T-cell (primary cell): ENCODE results near the gene FAM216B. TPM values are rescaled to one million over a fixed set of nuclear protein-coding genes. Genes with fewer than 3 reads are reported as not detected.

ENCODE experiments used
- ATAC-seq, 4 experiments: fragments of 200-7000 bp in 3 of 4; fragments of 150-1000 bp in 1 of 4; cut with Tn5 transposase; replicated peaks in 1 of 4; 1 replicate in 3 of 4; 2 replicates in 1 of 4; pipeline ENCODE4 v1.10.0; 2021; ENCODE audit warnings: moderate library complexity in 3 of 4, mild to moderate bottlenecking in 2 of 4, moderate number of reproducible peaks in 1 of 4
- CTCF ChIA-PET, 2 donors: fragments of 300-600 bp; sonication (Branson Sonifier 250); formaldehyde crosslinking; loops; one replicate each; lab custom pipeline; 2022; ENCODE audit warnings: antibody characterized with exemption in 2 of 2; lab: Charles Lee
- POLR2A ChIA-PET, 2 donors: fragments of 300-600 bp; sonication (Branson Sonifier 250); formaldehyde crosslinking; loops; one replicate each; lab custom pipeline; 2022; ENCODE audit warnings: antibody characterized with exemption in 2 of 2; lab: Charles Lee
- DNase-seq, 35 experiments: peaks; one replicate each; pipeline versions ENCODE4 v3.0.0 to v3.0.0-alpha.2; 2013 to 2023
- H3K27ac ChIP-seq: one replicate; pipeline ENCODE4 v1.5.1; 2013; ENCODE audit warnings: low read length
- H3K27me3 ChIP-seq, 2 experiments: replicated peaks in 1 of 2; 1 replicate in 1 of 2; 2 replicates in 1 of 2; pipeline versions ENCODE4 v1.6.1 to v1.7.0; 2013; ENCODE audit warnings: low read length in 1 of 2, mixed read lengths in 1 of 2; ENCODE audit not compliant: control insufficient read depth in 2 of 2, insufficient read depth in 2 of 2; ENCODE audit errors: extremely low read depth in 1 of 2
- H3K36me3 ChIP-seq, 2 donors: 1 replicate in 1 of 2; 2 replicates in 1 of 2; pipeline versions ENCODE4 v1.6.1 to v1.7.0; 2013; ENCODE audit warnings: low read length in 1 of 2; ENCODE audit not compliant: control insufficient read depth in 2 of 2, insufficient read depth in 1 of 2; ENCODE audit errors: extremely low read depth in 1 of 2
- H3K4me1 ChIP-seq, 2 experiments: 1 replicate in 1 of 2; 2 replicates in 1 of 2; pipeline versions ENCODE4 v1.6.1 to v1.7.0; 2013; ENCODE audit warnings: low read length in 2 of 2, mixed read lengths in 1 of 2; ENCODE audit not compliant: insufficient read depth in 2 of 2, control insufficient read depth in 1 of 2; ENCODE audit errors: extremely low read depth in 1 of 2
- H3K4me3 ChIP-seq, 2 donors: 1 replicate in 1 of 2; 2 replicates in 1 of 2; pipeline versions ENCODE4 v1.5.1 to v1.7.0; 2013; ENCODE audit warnings: mild to moderate bottlenecking in 2 of 2, low read length in 1 of 2, moderate library complexity in 1 of 2; ENCODE audit not compliant: control insufficient read depth in 1 of 2; ENCODE audit errors: extremely low read depth in 1 of 2
- H3K9me3 ChIP-seq: 2 replicates; pipeline ENCODE4 v1.7.0; 2013
- H3K27ac Mint-ChIP-seq, 2 donors: one replicate each; pipeline ENCODE4 v1.8.0; 2020 to 2021; ENCODE audit warnings: mild to moderate bottlenecking in 2 of 2, mixed read lengths in 2 of 2
- H3K27me3 Mint-ChIP-seq, 2 donors: one replicate each; pipeline ENCODE4 v1.8.0; 2021 to 2022; ENCODE audit warnings: mixed read lengths in 2 of 2
- H3K36me3 Mint-ChIP-seq: one replicate; pipeline ENCODE4 v1.8.0; 2021; ENCODE audit warnings: mixed read lengths
- H3K4me1 Mint-ChIP-seq, 3 donors: one replicate each; pipeline ENCODE4 v1.8.0; 2020 to 2022; ENCODE audit warnings: mixed read lengths in 3 of 3, mild to moderate bottlenecking in 1 of 3
- H3K4me3 Mint-ChIP-seq, 3 donors: one replicate each; pipeline ENCODE4 v1.8.0; 2020 to 2022; ENCODE audit warnings: mild to moderate bottlenecking in 3 of 3, mixed read lengths in 3 of 3, moderate library complexity in 3 of 3
- H3K9me3 Mint-ChIP-seq, 3 donors: one replicate each; pipeline ENCODE4 v1.8.0; 2020 to 2022; ENCODE audit warnings: mixed read lengths in 3 of 3
- WGBS: methylation state at CpG from one replicate; pipeline ENCODE4 v1.1.5; 2013; ENCODE audit warnings: missing lambda C conversion rate; ENCODE audit not compliant: insufficient coverage; 5-methylcytosine and 5-hydroxymethylcytosine counted together
- total RNA-seq, 35 experiments: library from RNA in 6 of 35; stranded (reverse) in 6 of 35; fragments of 120-200 nt in 1 of 35; gene quantifications; one replicate each; pipeline versions ENCODE4 v1.2.1 to v1.2.4 and lab custom pipeline; 2013 to 2026

FAM216B gene
- total RNA-seq, 5 donors from 2014 or later (not counting 1 experiment from before 2014, with no cell fraction given) = not detected

GRCh38 chr13:42803563-42804204 is 22.3 kb downstream of the FAM216B start:
- Histone ChIP-seq H3K4me1 (peaks cover 0 to 2% of the 10 kb centered on the region in 2 experiments), H3K9me3 (no peaks in the 10 kb centered on the region), H3K27ac (no peak overlapping the region), H3K4me3 (no peak overlapping the region), H3K36me3 (no peaks in the 10 kb centered on the region), H3K27me3 (no peaks in the 10 kb centered on the region)
- ATAC-seq (no peak), DNase-seq (no peak)
- no CpG with 5 or more reads among the region's 2 CpGs for WGBS
- no peak overlapping the region for H3K27ac Mint-ChIP-seq
- no peaks in the 10 kb centered on the region for H3K4me1 Mint-ChIP-seq
- CTCF ChIA-PET = no interaction called here
- POLR2A ChIA-PET = no interaction called here
- H3K36me3 Mint-ChIP-seq = no peaks in the 10 kb centered on the region
- no peak overlapping the region for H3K4me3 Mint-ChIP-seq
- H3K9me3 Mint-ChIP-seq = no peaks in the 10 kb centered on the region
- H3K27me3 Mint-ChIP-seq = peaks cover 0 to 6% of the 10 kb centered on the region in 2 donors

- WGBS = 50% methylated on average over 4 of the region's 4 CpGs
- Histone ChIP-seq H3K27ac (no peak overlapping the region), H3K4me3 (no peak overlapping the region), H3K27me3 (no peaks in the 10 kb centered on the region), H3K36me3 (no peaks in the 10 kb centered on the region), H3K9me3 (no peaks in the 10 kb centered on the region), H3K4me1 (peaks cover 0 to 2% of the 10 kb centered on the region in 2 experiments)
- CTCF ChIA-PET = no interaction called here
- no peaks in the 10 kb centered on the region for H3K36me3 Mint-ChIP-seq
- peaks cover 2 to 9% of the 10 kb centered on the region in 2 donors for H3K27me3 Mint-ChIP-seq
- H3K4me3 Mint-ChIP-seq = no peak overlapping the region
- ATAC-seq (no peak), DNase-seq (no peak)
- no peaks in the 10 kb centered on the region for H3K4me1 Mint-ChIP-seq
- H3K9me3 Mint-ChIP-seq = no peaks in the 10 kb centered on the region
- POLR2A ChIA-PET = no interaction called here
- no peak overlapping the region for H3K27ac Mint-ChIP-seq
Measured at GRCh38 chr13:42804244-42804874, 23.0 kb downstream of the FAM216B start.

DNA sequence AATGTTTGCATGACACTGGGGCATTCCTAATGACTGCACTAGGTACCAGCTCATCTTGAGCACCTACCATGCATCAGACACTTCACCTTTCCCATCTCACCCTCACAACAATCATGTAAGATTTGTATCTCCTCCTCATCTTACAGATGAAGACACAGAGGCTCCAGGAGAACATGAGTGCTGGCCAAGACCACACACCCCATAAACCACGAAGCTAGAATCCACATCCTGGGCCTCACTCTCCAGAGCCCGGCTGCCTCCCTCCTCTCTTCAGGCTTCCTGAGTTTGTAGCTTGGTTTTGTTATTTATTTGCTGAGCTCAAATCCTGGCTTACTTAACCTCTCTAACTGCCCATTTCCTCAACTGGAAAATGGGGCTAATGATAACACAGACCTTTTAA is 25.9 kb downstream of the FAM216B start:
- DNase-seq (no peak), ATAC-seq (no peak)
- Mint-ChIP-seq H3K9me3 (no peaks in the 10 kb centered on the region), H3K27ac (no peak overlapping the region), H3K36me3 (no peaks in the 10 kb centered on the region), H3K27me3 (peaks cover 7 to 14% of the 10 kb centered on the region in 2 donors), H3K4me3 (no peak overlapping the region), H3K4me1 (no peaks in the 10 kb centered on the region)
- WGBS = no CpG with 5 or more reads among the region's 2 CpGs
- Histone ChIP-seq H3K4me3 (no peak overlapping the region), H3K27ac (no peak overlapping the region), H3K36me3 (no peaks in the 10 kb centered on the region), H3K9me3 (no peaks in the 10 kb centered on the region), H3K27me3 (peaks cover 0 to 6% of the 10 kb centered on the region in 2 experiments), H3K4me1 (peaks cover 0 to 2% of the 10 kb centered on the region in 2 experiments)
- ChIA-PET CTCF (interaction anchor here in 1 of 2 donors (0.6 kb wide), 1 partner anchor 450 kb away, joined by 5 read pairs; no protein-coding TSS in a partner anchor), POLR2A (interaction anchor here in 1 of 2 donors (0.7 kb wide), 2 partner anchors 59 to 500 kb away, joined by 4 read pairs; no protein-coding TSS in a partner anchor)

DNA sequence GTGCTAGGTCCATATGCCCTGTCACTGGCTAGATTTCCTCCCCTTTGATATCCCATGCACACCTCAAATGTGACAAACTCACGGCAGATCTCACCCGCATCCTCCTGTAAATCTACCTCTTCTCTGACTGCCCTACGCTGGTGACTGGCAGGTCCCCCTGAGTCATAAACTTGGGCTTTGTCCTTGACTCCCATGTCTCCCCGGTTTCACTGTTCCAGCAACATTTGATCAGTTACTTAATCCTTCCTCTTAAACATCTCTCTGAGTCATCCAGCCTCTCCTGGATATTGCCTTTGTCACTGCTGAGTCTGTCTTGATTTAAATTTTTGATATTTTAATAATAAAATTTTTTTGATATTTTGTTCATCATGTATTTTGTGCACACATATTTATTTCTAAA is 26.5 kb downstream of the FAM216B start:
- POLR2A ChIA-PET = no interaction called here
- CTCF ChIA-PET = no interaction called here

DNA sequence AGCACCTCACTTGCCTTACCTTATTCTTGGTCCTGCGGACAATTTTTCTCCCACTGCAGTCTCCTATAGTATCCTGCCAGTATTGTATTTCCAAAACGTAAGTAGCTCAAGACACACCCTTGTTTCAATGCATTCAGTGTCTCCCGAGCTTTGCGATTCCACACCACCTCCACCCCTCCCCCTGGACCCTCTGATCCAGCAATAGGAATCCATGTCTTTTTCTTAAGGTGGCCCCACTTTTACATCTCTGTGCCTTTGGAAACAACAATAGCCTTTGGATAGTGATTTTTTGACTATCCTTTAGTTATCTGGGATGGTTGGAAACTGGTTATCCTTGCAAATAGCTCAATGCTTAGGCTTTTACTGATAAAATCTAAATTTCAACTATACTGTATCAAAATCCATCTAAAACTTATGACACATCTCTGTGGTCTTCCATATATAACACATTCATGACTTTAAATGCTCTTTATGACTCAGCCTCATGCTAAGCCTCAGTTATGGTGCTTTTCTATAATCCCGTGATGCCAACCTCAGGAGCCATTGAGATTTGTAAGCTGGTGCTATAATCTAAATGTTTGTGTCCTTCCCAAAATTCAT is 27.1 kb downstream of the FAM216B start:
- DNase-seq = no peak
- Mint-ChIP-seq H3K4me3 (no peak overlapping the region), H3K27me3 (peaks cover 7 to 14% of the 10 kb centered on the region in 2 donors), H3K9me3 (no peaks in the 10 kb centered on the region), H3K4me1 (no peaks in the 10 kb centered on the region), H3K27ac (no peak overlapping the region), H3K36me3 (no peaks in the 10 kb centered on the region)
- CTCF ChIA-PET = no interaction called here
- POLR2A ChIA-PET = no interaction called here
- 68% methylated on average over 2 of the region's 5 CpGs for WGBS
- H3K4me3 ChIP-seq = no peak overlapping the region
- ATAC-seq = no peak
- H3K4me1 ChIP-seq = peaks cover 0 to 2% of the 10 kb centered on the region in 2 experiments
- no peaks in the 10 kb centered on the region for H3K36me3 ChIP-seq
- no peak overlapping the region for H3K27ac ChIP-seq
- H3K9me3 ChIP-seq = no peaks in the 10 kb centered on the region
- H3K27me3 ChIP-seq = peaks cover 0 to 6% of the 10 kb centered on the region in 2 experiments

More for the DNA sequence above, 26.5 kb downstream of the FAM216B start:
- no peaks in the 10 kb centered on the region for H3K36me3 Mint-ChIP-seq
- no peak for ATAC-seq
- Histone ChIP-seq H3K4me3 (no peak overlapping the region), H3K36me3 (no peaks in the 10 kb centered on the region), H3K27ac (no peak overlapping the region), H3K9me3 (no peaks in the 10 kb centered on the region), H3K27me3 (peaks cover 0 to 6% of the 10 kb centered on the region in 2 experiments), H3K4me1 (peaks cover 0 to 2% of the 10 kb centered on the region in 2 experiments)
- peaks cover 7 to 14% of the 10 kb centered on the region in 2 donors for H3K27me3 Mint-ChIP-seq
- DNase-seq = no peak
- H3K4me1 Mint-ChIP-seq = no peaks in the 10 kb centered on the region
- WGBS = 68% methylated on average over 4 of the region's 4 CpGs
- no peak overlapping the region for H3K27ac Mint-ChIP-seq
- H3K4me3 Mint-ChIP-seq = no peak overlapping the region
- H3K9me3 Mint-ChIP-seq = no peaks in the 10 kb centered on the region

DNA sequence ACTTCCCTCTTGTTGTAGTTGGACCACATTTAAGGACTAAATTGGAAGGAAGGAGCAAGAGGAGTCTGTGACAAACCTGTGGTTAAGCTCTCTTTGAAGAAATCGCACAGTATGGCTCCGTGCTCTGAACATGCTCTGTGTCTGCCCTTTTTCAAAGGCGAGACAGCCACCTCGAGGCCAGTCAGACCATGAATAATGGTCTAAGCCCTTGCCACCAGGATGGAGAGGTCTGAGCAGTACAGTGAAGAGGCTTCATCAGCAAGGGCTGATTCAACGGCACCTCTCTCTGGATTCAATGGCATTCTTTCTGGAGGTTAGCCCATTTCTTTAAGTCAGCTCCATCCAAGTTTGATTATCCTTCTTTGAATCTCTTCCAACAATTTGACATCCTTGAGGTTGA is 30.9 kb downstream of the FAM216B start:
- ChIA-PET CTCF (no interaction called here), POLR2A (no interaction called here)
- 47% methylated on average over 5 of the region's 5 CpGs for WGBS
- H3K4me1 Mint-ChIP-seq = no peaks in the 10 kb centered on the region
- no peak overlapping the region for H3K4me3 ChIP-seq
- no peak overlapping the region for H3K27ac Mint-ChIP-seq
- ATAC-seq = no peak
- no peaks in the 10 kb centered on the region for H3K9me3 ChIP-seq
- no peak overlapping the region for H3K4me3 Mint-ChIP-seq
- no peaks in the 10 kb centered on the region for H3K4me1 ChIP-seq
- no peak overlapping the region for H3K27ac ChIP-seq
- peaks cover 0 to 6% of the 10 kb centered on the region in 2 experiments for H3K27me3 ChIP-seq
- peaks cover 0 to 4% (median 0%) of the 10 kb centered on the region in 3 donors for H3K9me3 Mint-ChIP-seq
- no peaks in the 10 kb centered on the region for H3K36me3 Mint-ChIP-seq
- no peaks in the 10 kb centered on the region for H3K36me3 ChIP-seq
- DNase-seq = no peak
- peaks cover 13 to 25% of the 10 kb centered on the region in 2 donors for H3K27me3 Mint-ChIP-seq
